Prostate gland (tissue), 2 donors: ENCODE results near the gene SPACA4. TPM values are rescaled to one million over a fixed set of nuclear protein-coding genes. Genes with fewer than 3 reads are reported as not detected.
"Not testable (repeated sequence)": the region's sequence is repeated elsewhere in the genome, so short reads cannot be mapped to it uniquely, and the experiment has no call there.

Source experiments
- DNase-seq: peaks from one replicate; pipeline ENCODE4 v3.0.0-alpha.2; 2019; ENCODE audit warnings: low spot score
- H3K27ac ChIP-seq, 2 donors: fragments of 200-600 bp; sonication (generic); 2 replicates each; pipeline ENCODE4 v1.5.1; 2017 to 2019
- H3K27me3 ChIP-seq: fragments of 200-600 bp; sonication (generic); replicated peaks from 2 replicates; pipeline ENCODE4 v1.5.1; 2019; ENCODE audit not compliant: insufficient read depth
- H3K36me3 ChIP-seq, 2 donors: fragments of 200-600 bp; sonication (generic); 1 replicate in 1 of 2; 2 replicates in 1 of 2; pipeline versions ENCODE4 v1.5.1 to v1.8.1; 2017 to 2019
- H3K4me1 ChIP-seq: fragments of 200-600 bp; sonication (generic); replicated peaks from 2 replicates; pipeline ENCODE4 v1.5.1; 2019
- H3K4me3 ChIP-seq, 2 donors: fragments of 200-600 bp; sonication (generic); 2 replicates each; pipeline ENCODE4 v1.5.1; 2017 to 2019
- H3K9me3 ChIP-seq: fragments of 200-600 bp; sonication (generic); 2 replicates; pipeline ENCODE4 v1.5.1; 2017
- POLR2A ChIP-seq: fragments of 450-650 bp; IDR thresholded peaks from one replicate; pipeline ENCODE4 v1.6.1; 2016; ENCODE audit warnings: antibody characterized with exemption, mild to moderate bottlenecking
- POLR2AphosphoS5 ChIP-seq: sonication (generic); formaldehyde crosslinking; IDR thresholded peaks from one replicate; pipeline ENCODE4 v1.6.1; 2017; ENCODE audit warnings: antibody characterized with exemption
- WGBS: methylation state at CpG from one replicate; pipeline ENCODE4 v1.1.5; 2018; 5-methylcytosine and 5-hydroxymethylcytosine counted together
- intact Hi-C: fragments of 100-400 bp; cut with DNase I; formaldehyde crosslinking; loops from one replicate; pipeline ENCODE4 v1.14.2; 2022
- total RNA-seq, 2 donors: library from RNA; depleted of rRNA; stranded (reverse); fragments of >200 nt; gene quantifications; one replicate each; pipeline ENCODE4 v1.1.0, GENCODE V29; 2016
- TF ChIP-seq, protein P1 (sequence below), 4 experiments: fragments of 200-600 bp in 2 of 4; fragments of 450-650 bp in 2 of 4; sonication (generic) in 2 of 4; IDR thresholded peaks; 1 replicate in 3 of 4; 2 replicates in 1 of 4; pipeline ENCODE4 v1.5.1; 2016 to 2019; ENCODE audit warnings: antibody characterized with exemption in 4 of 4, mild to moderate bottlenecking in 2 of 4, moderate library complexity in 2 of 4

SPACA4 gene
- total RNA-seq, 2 donors from 2014 or later: 0.32 to 6.0 TPM

DNA sequence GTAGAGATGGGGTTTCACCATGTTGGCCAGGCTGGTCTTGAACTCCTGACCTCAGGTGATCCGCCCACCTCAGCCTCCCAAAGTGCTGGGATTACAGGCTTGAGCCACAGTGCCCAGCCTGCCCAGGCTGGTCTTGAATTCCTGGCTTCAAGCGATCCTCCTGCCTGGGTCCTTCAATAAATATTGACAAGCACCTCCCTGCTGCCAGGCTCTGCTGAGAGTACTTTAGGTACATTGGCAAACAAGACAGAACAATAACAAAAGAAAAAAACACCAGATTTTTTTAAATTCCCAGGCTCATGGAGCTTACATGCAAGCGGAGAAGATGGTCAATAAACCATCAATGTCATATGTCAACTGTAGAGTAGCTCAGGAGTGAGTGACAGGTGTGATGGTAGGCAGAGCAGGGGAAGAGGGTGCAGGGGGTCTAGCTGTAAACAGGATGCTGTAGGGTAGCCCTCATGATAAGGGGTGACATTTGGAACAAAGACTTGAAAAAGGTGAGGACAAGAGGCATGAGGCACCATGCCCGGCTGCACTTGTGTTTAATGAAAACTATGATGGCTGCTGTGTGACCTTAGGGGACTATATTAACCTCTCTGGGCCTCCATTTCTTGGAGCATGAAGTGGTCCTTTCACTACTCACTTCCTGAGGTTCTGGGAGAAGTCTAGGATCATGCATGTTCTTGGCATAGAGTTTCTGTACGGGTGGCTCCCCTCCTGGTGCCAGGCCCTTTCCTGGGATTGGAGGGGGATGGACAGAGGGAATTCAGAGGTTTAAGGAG, 35.0 kb upstream of the SPACA4 start:
- Histone ChIP-seq H3K36me3 (no peaks in the 10 kb centered on the region), H3K9me3 (no peaks in the 10 kb centered on the region), H3K4me1 (peaks cover 32% of the 10 kb centered on the region), H3K27me3 (no peaks in the 10 kb centered on the region), H3K4me3 (no peak overlapping the region), H3K27ac (peak overlapping the region; percentile 78 to 80)
- TF ChIP-seq, protein P1, sequence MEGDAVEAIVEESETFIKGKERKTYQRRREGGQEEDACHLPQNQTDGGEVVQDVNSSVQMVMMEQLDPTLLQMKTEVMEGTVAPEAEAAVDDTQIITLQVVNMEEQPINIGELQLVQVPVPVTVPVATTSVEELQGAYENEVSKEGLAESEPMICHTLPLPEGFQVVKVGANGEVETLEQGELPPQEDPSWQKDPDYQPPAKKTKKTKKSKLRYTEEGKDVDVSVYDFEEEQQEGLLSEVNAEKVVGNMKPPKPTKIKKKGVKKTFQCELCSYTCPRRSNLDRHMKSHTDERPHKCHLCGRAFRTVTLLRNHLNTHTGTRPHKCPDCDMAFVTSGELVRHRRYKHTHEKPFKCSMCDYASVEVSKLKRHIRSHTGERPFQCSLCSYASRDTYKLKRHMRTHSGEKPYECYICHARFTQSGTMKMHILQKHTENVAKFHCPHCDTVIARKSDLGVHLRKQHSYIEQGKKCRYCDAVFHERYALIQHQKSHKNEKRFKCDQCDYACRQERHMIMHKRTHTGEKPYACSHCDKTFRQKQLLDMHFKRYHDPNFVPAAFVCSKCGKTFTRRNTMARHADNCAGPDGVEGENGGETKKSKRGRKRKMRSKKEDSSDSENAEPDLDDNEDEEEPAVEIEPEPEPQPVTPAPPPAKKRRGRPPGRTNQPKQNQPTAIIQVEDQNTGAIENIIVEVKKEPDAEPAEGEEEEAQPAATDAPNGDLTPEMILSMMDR (IDR thresholded peaks at IDR 0.05): no peak
- peak; percentile 93 for TF ChIP-seq POLR2AphosphoS5
- WGBS: 39% methylated on average over 5 of the region's 5 CpGs
- intact Hi-C loops: no loop called here
- peak; percentile 92 for DNase-seq

DNA sequence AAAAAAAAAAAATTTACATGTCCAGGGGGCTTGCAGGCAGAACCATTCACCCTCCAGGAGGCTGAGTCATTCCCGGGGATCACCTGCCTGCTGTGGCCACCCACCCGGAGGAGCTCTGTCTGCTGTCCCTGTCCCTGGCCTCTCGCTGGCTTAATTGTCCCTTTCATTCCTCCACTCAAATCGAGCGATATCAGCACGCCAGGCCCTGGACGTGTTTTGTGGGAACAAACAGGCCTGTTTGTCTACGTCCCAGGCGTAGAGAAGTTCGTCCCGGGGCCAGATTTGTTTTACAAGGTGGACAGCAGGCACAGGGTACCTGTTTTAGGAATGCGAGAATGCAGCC, 33.4 kb upstream of the SPACA4 start:
- Histone ChIP-seq H3K36me3 (no peaks in the 10 kb centered on the region), H3K27ac (peak overlapping the region; percentile 80 to 82), H3K9me3 (no peaks in the 10 kb centered on the region), H3K4me1 (peaks cover 32% of the 10 kb centered on the region), H3K4me3 (no peak overlapping the region), H3K27me3 (no peaks in the 10 kb centered on the region)
- peak; percentile 50 for TF ChIP-seq POLR2AphosphoS5
- TF ChIP-seq POLR2A: no peak
- WGBS: 59% methylated on average over 12 of the region's 12 CpGs
- intact Hi-C loops: no loop called here
- peak; percentile 59 for DNase-seq

DNA sequence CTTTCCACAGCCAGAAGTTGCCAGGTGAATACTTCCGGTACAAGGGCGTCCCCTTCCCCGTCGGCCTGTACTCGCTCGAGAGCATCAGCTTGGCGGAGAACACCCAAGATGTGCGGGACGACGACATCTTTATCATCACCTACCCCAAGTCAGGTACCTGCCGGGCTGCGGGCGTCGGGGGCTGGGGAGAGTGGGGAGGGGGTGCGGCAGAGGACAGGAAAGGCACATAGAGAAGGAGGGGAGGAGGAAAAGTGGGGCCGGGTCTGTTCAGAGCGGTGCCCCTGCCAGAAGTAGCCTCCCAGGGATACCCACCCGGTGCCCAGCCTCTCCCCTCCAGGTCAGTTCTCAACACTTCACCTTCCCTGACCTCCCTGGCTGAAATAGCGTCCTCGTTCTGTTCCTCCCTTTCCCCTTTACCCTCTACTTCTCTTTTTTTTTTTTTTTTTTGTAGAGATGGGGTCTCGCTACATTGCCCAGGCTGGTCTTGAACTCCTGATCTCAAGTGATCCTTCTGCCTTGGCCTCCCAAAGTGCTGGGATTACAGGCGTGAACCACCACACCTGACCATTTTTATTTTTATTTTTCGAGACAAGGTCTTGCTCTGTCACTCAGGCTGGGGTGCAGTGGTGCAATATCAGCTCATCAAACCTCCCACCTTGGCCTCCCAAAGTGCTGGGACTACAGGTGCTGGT, 30.5 kb upstream of the SPACA4 start:
- no peak for TF ChIP-seq POLR2A
- TF ChIP-seq, protein P1 (IDR thresholded peaks at IDR 0.05): no peak
- no peak for TF ChIP-seq POLR2AphosphoS5
- Histone ChIP-seq H3K4me1 (peaks cover 26% of the 10 kb centered on the region), H3K27me3 (no peaks in the 10 kb centered on the region), H3K36me3 (no peaks in the 10 kb centered on the region), H3K9me3 (no peaks in the 10 kb centered on the region), H3K27ac (no peak overlapping the region), H3K4me3 (no peak overlapping the region)
- no peak for DNase-seq
- intact Hi-C loops: no loop called here
- WGBS: 79% methylated on average over 23 of the region's 23 CpGs

DNA sequence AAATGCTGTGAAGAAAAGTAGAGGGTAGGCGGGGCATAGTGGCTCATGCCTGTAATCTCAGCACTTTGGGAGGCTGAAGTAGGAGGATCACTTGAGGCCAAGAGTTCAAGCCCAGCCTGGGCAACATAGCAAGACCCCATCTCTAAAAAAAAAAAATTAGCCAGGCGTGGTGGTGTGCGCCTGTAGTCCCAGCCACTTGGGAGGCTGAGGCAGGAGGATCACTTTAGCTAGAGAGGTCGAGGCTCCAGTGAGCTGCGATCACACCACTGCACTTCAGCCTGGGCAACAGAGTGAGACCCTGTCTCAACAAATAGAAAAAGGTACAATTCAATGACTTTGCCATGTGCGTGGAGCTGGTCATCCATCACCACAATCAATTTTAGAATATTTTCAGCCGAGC, 28.6 kb upstream of the SPACA4 start:
- H3K36me3 ChIP-seq, H3K4me3 ChIP-seq, H3K27ac ChIP-seq, H3K27me3 ChIP-seq, intact Hi-C loops, DNase-seq, H3K9me3 ChIP-seq: not testable (repeated sequence)
- WGBS: 94% methylated on average over 7 of the region's 7 CpGs
- peaks cover 13% of the 10 kb centered on the region for H3K4me1 ChIP-seq

DNA sequence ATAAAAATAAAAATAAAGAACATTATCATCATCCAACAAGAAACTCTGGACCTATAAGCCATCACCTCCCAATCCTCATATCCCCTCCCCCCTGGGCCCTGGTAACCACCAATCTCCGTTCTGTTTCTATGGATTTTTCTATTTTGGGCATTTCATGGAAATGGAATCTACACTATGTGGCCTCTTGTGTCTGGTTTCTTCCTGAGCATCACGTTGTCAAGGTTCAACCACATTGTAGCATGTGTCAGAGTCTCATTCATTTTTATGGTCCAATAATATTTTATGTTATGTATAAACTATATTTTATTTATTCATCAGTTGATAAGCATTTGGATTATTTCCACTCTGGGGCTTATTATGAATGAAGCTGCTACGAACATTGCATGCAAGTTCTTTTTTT, 27.7 kb upstream of the SPACA4 start:
- H3K27me3 ChIP-seq: no peaks in the 10 kb centered on the region
- intact Hi-C loops: no loop called here
- TF ChIP-seq POLR2A (no peak), POLR2AphosphoS5 (no peak)
- TF ChIP-seq, protein P1 (IDR thresholded peaks at IDR 0.05): no peak
- H3K27ac ChIP-seq: no peak overlapping the region
- H3K9me3 ChIP-seq: no peaks in the 10 kb centered on the region
- H3K4me1 ChIP-seq: peaks cover 6% of the 10 kb centered on the region
- no peaks in the 10 kb centered on the region for H3K36me3 ChIP-seq
- 32% methylated on average over 3 of the region's 3 CpGs for WGBS
- no peak for DNase-seq
- no peak overlapping the region for H3K4me3 ChIP-seq

DNA sequence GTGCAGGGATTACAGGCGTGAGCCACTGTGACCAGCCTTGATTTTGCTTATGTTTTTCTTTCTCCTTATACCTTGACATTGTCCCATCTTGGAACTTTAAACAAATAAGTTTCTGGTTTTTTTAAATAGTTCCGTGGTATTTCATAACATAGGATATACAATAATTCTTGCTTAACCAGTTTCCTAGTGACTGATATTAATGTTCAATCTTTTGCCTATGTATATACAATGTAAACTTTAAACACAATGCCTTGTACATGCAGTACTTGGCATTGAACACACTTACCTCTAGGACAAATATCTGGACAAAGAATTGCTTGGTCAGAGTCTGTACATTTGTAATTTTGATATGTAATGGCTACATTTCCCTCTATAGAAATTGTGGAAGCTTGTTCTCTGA, 24.4 kb upstream of the SPACA4 start:
- peaks cover 3% of the 10 kb centered on the region for H3K4me1 ChIP-seq
- no peaks in the 10 kb centered on the region for H3K36me3 ChIP-seq
- H3K9me3 ChIP-seq: no peaks in the 10 kb centered on the region
- TF ChIP-seq POLR2AphosphoS5: peak; percentile 14
- TF ChIP-seq POLR2A: no peak
- no peaks in the 10 kb centered on the region for H3K27me3 ChIP-seq
- DNase-seq: no peak
- WGBS: 55% methylated on average over 2 of the region's 2 CpGs
- intact Hi-C loops: no loop called here
- H3K27ac ChIP-seq: peak overlapping the region in 1 of 2 donors; percentile 23
- no peak overlapping the region for H3K4me3 ChIP-seq
